ENCODE measurements around the gene DENND1C. TPM values are rescaled to one million over a fixed set of nuclear protein-coding genes. Genes with fewer than 3 reads are reported as not detected.

DENND1C gene
- total RNA-seq, 1 experiment from 2014 or later, result 3.5 TPM

DNA sequence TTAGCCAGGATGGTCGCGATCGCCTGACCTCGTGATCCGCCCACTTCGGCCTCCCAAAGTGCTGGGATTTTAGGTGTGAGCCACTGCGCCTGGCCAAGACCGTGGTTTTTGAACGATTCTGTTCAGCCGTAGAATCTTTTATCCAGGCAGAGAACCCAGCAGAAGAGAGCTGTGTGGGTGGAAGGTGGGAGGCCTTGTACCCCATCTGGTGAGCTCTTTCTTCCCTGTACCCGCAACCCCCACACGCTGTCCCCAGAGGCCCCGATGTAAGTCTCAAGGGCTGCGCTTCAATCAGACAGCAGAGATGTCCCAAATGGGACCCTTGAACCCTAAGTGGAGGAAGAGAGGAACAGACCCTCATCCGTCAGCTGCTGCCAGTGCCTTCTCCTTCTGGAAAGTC is 25.7 kb downstream of the DENND1C start:
- BruUV-seq (replicated peaks), result no TSS peak
- no peak overlapping the region for H3K27ac Mint-ChIP-seq (ENCODE audit: unreplicated experiment)
- peaks cover 7% of the 10 kb centered on the region for H3K4me1 Mint-ChIP-seq (ENCODE audit: low read depth, unreplicated experiment)
- intact Hi-C loops (cut with micrococcal nuclease; ENCODE audit: unreplicated experiment), result no loop called here
- peaks cover 57% of the 10 kb centered on the region for H3K36me3 Mint-ChIP-seq (ENCODE audit: insufficient read depth, unreplicated experiment)
- no peaks in the 10 kb centered on the region for H3K4me1 ChIP-seq
- no peak for DNase-seq
- no peaks in the 10 kb centered on the region for H3K9me3 Mint-ChIP-seq (ENCODE audit: unreplicated experiment)
- H3K27me3 ChIP-seq (replicated peaks; ENCODE audit: control insufficient read depth, insufficient read depth, low read length), result no peaks in the 10 kb centered on the region
- H3K4me3 Mint-ChIP-seq (ENCODE audit: unreplicated experiment), result no peak overlapping the region
- TF ChIP-seq, protein P1, sequence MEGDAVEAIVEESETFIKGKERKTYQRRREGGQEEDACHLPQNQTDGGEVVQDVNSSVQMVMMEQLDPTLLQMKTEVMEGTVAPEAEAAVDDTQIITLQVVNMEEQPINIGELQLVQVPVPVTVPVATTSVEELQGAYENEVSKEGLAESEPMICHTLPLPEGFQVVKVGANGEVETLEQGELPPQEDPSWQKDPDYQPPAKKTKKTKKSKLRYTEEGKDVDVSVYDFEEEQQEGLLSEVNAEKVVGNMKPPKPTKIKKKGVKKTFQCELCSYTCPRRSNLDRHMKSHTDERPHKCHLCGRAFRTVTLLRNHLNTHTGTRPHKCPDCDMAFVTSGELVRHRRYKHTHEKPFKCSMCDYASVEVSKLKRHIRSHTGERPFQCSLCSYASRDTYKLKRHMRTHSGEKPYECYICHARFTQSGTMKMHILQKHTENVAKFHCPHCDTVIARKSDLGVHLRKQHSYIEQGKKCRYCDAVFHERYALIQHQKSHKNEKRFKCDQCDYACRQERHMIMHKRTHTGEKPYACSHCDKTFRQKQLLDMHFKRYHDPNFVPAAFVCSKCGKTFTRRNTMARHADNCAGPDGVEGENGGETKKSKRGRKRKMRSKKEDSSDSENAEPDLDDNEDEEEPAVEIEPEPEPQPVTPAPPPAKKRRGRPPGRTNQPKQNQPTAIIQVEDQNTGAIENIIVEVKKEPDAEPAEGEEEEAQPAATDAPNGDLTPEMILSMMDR (IDR thresholded peaks at IDR 0.05; ENCODE audit: insufficient read depth in 1 of 2, low read depth in 1 of 2, low read length in 1 of 2, severe bottlenecking in 1 of 2, unreplicated experiment in 1 of 2), result no peak
- H3K27me3 Mint-ChIP-seq (ENCODE audit: insufficient read depth, unreplicated experiment), result no peaks in the 10 kb centered on the region
- ChIA-PET POLR2A (interaction anchor here (0.7 kb wide), 1 partner anchor 47 kb away, joined by 5 read pairs; no protein-coding TSS in a partner anchor), CTCF (no interaction called here)
- peaks cover 5% of the 10 kb centered on the region for H3K9me3 ChIP-seq
- H3K36me3 ChIP-seq (ENCODE audit: control insufficient read depth, insufficient read depth, low read length), result peaks cover 7% of the 10 kb centered on the region
- H3K4me3 ChIP-seq (ENCODE audit: low read depth, low read length), result no peak overlapping the region

DNA sequence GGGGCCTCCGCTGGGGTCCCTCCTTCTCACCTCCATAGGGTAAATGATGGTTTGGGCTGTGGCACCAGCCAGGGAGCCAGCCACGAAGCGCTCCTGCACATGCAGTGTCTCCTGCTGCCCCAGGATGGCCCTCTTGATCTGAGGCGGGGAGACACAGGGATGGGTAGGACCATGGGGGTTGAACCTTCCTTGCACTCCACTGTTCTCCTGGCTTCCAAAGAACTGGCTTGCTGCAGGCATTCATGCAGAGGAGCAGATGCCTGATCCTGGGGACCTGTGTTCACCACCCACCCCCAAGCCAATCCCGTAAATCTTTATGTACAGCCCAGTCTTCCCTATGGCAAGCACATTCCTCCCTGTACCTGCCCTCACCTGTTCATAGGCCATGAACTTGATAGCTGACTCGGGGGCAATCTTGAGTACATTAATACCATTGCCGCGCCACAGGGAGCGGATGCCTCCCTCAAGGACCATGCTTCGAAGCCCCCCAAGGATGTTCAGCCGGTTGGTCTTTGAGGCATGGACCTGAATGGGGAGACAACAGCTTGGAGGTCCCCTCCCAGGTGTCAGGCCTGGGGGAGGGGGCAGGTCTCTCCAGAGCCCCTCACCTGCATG is 27.5 kb downstream of the DENND1C start:
- H3K9me3 ChIP-seq, result peaks cover 5% of the 10 kb centered on the region
- Mint-ChIP-seq H3K4me3 (ENCODE audit: unreplicated experiment) (no peak overlapping the region), H3K4me1 (ENCODE audit: low read depth, unreplicated experiment) (peaks cover 7% of the 10 kb centered on the region), H3K9me3 (ENCODE audit: unreplicated experiment) (no peaks in the 10 kb centered on the region), H3K27me3 (ENCODE audit: insufficient read depth, unreplicated experiment) (no peaks in the 10 kb centered on the region), H3K36me3 (ENCODE audit: insufficient read depth, unreplicated experiment) (peaks cover 60% of the 10 kb centered on the region), H3K27ac (ENCODE audit: unreplicated experiment) (no peak overlapping the region)
- TF ChIP-seq, protein P1 (IDR thresholded peaks at IDR 0.05; ENCODE audit: insufficient read depth in 1 of 2, low read depth in 1 of 2, low read length in 1 of 2, severe bottlenecking in 1 of 2, unreplicated experiment in 1 of 2), result no peak
- H3K36me3 ChIP-seq (ENCODE audit: control insufficient read depth, insufficient read depth, low read length), result peaks cover 9% of the 10 kb centered on the region
- CTCF ChIA-PET, result no interaction called here
- DNase-seq, result no peak
- POLR2A ChIA-PET, result no interaction called here
- intact Hi-C loops (cut with micrococcal nuclease; ENCODE audit: unreplicated experiment), result no loop called here
- no peaks in the 10 kb centered on the region for H3K4me1 ChIP-seq
- no TSS peak for BruUV-seq (replicated peaks)
- H3K4me3 ChIP-seq (ENCODE audit: low read depth, low read length), result no peak overlapping the region
- no peaks in the 10 kb centered on the region for H3K27me3 ChIP-seq (replicated peaks; ENCODE audit: control insufficient read depth, insufficient read depth, low read length)

DNA sequence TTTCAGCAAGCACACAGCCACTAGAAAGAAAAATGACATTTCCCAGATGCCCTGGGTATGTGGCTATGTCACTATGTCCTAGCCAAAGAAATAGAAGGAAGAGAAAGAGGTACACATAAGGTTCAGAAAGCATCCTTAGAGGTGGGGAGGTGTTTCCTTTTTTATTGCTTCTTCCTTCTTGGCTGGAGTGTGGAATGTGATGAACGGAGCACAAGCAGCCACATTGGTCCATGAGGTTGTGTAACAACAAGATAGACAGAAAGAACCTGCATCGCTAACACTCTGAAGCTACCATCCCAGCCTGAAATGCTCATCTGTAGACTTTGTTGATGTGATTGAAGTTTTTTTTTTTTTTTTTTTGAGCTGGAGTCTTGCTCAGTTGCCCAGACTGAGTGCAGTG is 28.7 kb downstream of the DENND1C start:
- no peaks in the 10 kb centered on the region for H3K9me3 Mint-ChIP-seq (ENCODE audit: unreplicated experiment)
- H3K4me3 Mint-ChIP-seq (ENCODE audit: unreplicated experiment), result no peak overlapping the region
- Histone ChIP-seq H3K4me3 (ENCODE audit: low read depth, low read length) (no peak overlapping the region), H3K36me3 (ENCODE audit: control insufficient read depth, insufficient read depth, low read length) (peaks cover 9% of the 10 kb centered on the region), H3K4me1 (no peaks in the 10 kb centered on the region), H3K9me3 (peaks cover 5% of the 10 kb centered on the region), H3K27me3 (replicated peaks; ENCODE audit: control insufficient read depth, insufficient read depth, low read length) (no peaks in the 10 kb centered on the region)
- BruUV-seq (replicated peaks), result no TSS peak
- intact Hi-C loops (cut with micrococcal nuclease; ENCODE audit: unreplicated experiment), result no loop called here
- ChIA-PET POLR2A (interaction anchor here (0.8 kb wide), 1 partner anchor 23 kb away, joined by 3 read pairs; no protein-coding TSS in a partner anchor), CTCF (no interaction called here)
- peaks cover 60% of the 10 kb centered on the region for H3K36me3 Mint-ChIP-seq (ENCODE audit: insufficient read depth, unreplicated experiment)
- no peaks in the 10 kb centered on the region for H3K27me3 Mint-ChIP-seq (ENCODE audit: insufficient read depth, unreplicated experiment)
- DNase-seq, result no peak
- TF ChIP-seq, protein P1 (IDR thresholded peaks at IDR 0.05; ENCODE audit: insufficient read depth in 1 of 2, low read depth in 1 of 2, low read length in 1 of 2, severe bottlenecking in 1 of 2, unreplicated experiment in 1 of 2), result no peak
- H3K27ac Mint-ChIP-seq (ENCODE audit: unreplicated experiment), result no peak overlapping the region
- no peaks in the 10 kb centered on the region for H3K4me1 Mint-ChIP-seq (ENCODE audit: low read depth, unreplicated experiment)

Measured in Caco-2 (cell line).